Measurements from ENCODE around the gene NSMF. TPM values are rescaled to one million over a fixed set of nuclear protein-coding genes. Genes with fewer than 3 reads are reported as not detected.

Gene NSMF
- total and polyA plus RNA-seq, 2 of the 8 experiments (the other 6 are each of a cell fraction or from before 2014, with no cell fraction given), result 56.7 to 65.1 TPM

GRCh38 chr9:137452006-137452760 lies 7.0 kb downstream of the NSMF start:
- WGBS, 2 experiments (ENCODE audit: extremely low coverage in 1 of 2, insufficient coverage in 1 of 2, insufficient read length in 1 of 2, insufficient replicate concordance in 2 of 2, low coverage in 1 of 2, low lambda C conversion rate in 2 of 2, missing lambda C conversion rate in 1 of 2), result 88% methylated on average over 11 of the region's 17 CpGs; no CpG with 5 or more reads in 1 of the 2 experiments

More at GRCh38 chr9:137452006-137452760, 7.0 kb downstream of the NSMF start:
- Histone ChIP-seq H4K20me1 (replicated peaks in 1 of 2; ENCODE audit: control insufficient read depth in 1 of 2, insufficient read depth in 2 of 2, low read length in 2 of 2) (peaks cover 0 to 4% of the 10 kb centered on the region in 2 experiments), H3K4me1 (replicated peaks in 1 of 4; ENCODE audit: control insufficient read depth in 3 of 4, insufficient read depth in 4 of 4, low read length in 3 of 4) (peaks cover 0 to 15% (median 13%) of the 10 kb centered on the region in 4 experiments; a peak in 5 of 7 replicates), H2BK120ac (replicated peaks; ENCODE audit: low read depth, low read length) (no peak overlapping the region), H2BK15ac (ENCODE audit: low read length) (no peak overlapping the region), H3K79me2 (ENCODE audit: control insufficient read depth in 1 of 2, insufficient read depth in 2 of 2, low read length in 2 of 2) (no peaks in the 10 kb centered on the region), H4K91ac (replicated peaks; ENCODE audit: insufficient read length, low read length) (no peak overlapping the region), H3K9me3 (ENCODE audit: insufficient read depth in 2 of 2, low read depth in 1 of 2, low read length in 1 of 2) (no peaks in the 10 kb centered on the region), H3K18ac (ENCODE audit: extremely low read depth, low read length) (no peak overlapping the region), H3K23ac (ENCODE audit: insufficient read length) (no peak overlapping the region), H2BK5ac (ENCODE audit: low read depth, low read length) (no peak overlapping the region), H4K8ac (ENCODE audit: extremely low read depth, insufficient read depth, low read length) (no peak overlapping the region; the same call in 1 of the 2 replicates), H3K27me3 (replicated peaks in 1 of 4; ENCODE audit: control insufficient read depth in 3 of 4, extremely low read depth in 1 of 4, insufficient read depth in 3 of 4, low read length in 3 of 4) (no peaks in the 10 kb centered on the region; a peak in 1 of 7 replicates), H2BK12ac (ENCODE audit: low read depth, low read length) (no peak overlapping the region), H3K4ac (replicated peaks; ENCODE audit: insufficient read length, low read depth, low read length) (no peak overlapping the region), H3K9ac (replicated peaks in 1 of 4; ENCODE audit: extremely low read depth in 1 of 4, low read depth in 3 of 4, low read length in 3 of 4) (no peak overlapping the region), H3K79me1 (ENCODE audit: low read depth, low read length) (no peaks in the 10 kb centered on the region), H3K27ac (ENCODE audit: low read depth, low read length) (no peak overlapping the region), H3K14ac (ENCODE audit: insufficient read length) (no peak overlapping the region), H3K36me3 (ENCODE audit: control insufficient read depth in 2 of 4, insufficient read depth in 4 of 4, low read length in 3 of 4) (peaks cover 6 to 21% (median 7%) of the 10 kb centered on the region in 4 experiments; a peak in 7 of 8 replicates), H3K4me2 (ENCODE audit: insufficient read depth in 1 of 2, low read depth in 2 of 2, low read length in 2 of 2) (no peak overlapping the region), H4K5ac (ENCODE audit: insufficient read length, low read depth, low read length) (no peak overlapping the region), H2AFZ (ENCODE audit: low read length) (no peak overlapping the region), H3K23me2 (ENCODE audit: low read depth, low read length) (peaks cover 7% of the 10 kb centered on the region; the same call in 1 of the 2 replicates), H2AK5ac (ENCODE audit: low read depth, low read length) (no peak overlapping the region), H2BK20ac (ENCODE audit: low read length) (no peak overlapping the region), H3K56ac (replicated peaks; ENCODE audit: insufficient read length, low read depth, low read length) (no peak overlapping the region), H3K4me3 (ENCODE audit: extremely low read depth in 1 of 4, insufficient read depth in 2 of 4, low read depth in 3 of 4, low read length in 4 of 4) (no peak overlapping the region)
- CTCF ChIA-PET (ENCODE audit: partially characterized antibody), result interaction anchor here (0.7 to 2.5 kb wide), 2 partner anchors 8 to 198 kb away, joined by 3 to 13 read pairs; no protein-coding TSS in a partner anchor
- FAIRE-seq, result no peak
- TF ChIP-seq FOSL1 (IDR thresholded peaks at IDR 0.05; ENCODE audit: insufficient read depth, low read depth, low read length), result no peak
- TF ChIP-seq ASH2L (IDR thresholded peaks at IDR 0.05; ENCODE audit: low read length), result no peak
- TF ChIP-seq TEAD4 (IDR thresholded peaks at IDR 0.05; ENCODE audit: low read depth, low read length), result no peak
- POLR2A ChIA-PET (ENCODE audit: partially characterized antibody), result interaction anchor here (1.8 to 3.6 kb wide), 2 partner anchors 8 to 10 kb away, joined by 6 to 28 read pairs; no protein-coding TSS in a partner anchor
- DNase-seq (ENCODE audit: low read depth in 1 of 2, low spot score in 2 of 2), result no peak

All from H1 (cell line).